NCI-H2029 treated with DMSO at 0.1 percent for 48 hours (cell line): ENCODE measurements around the gene ANTXR2.
"Not testable (repeated sequence)": the region's sequence is repeated elsewhere in the genome, so short reads cannot be mapped to it uniquely, and the experiment has no call there.

Source experiments
- DNase-seq: peaks from one replicate; lab custom pipeline; 2025; lab: John Stamatoyannopoulos, UW

The ANTXR2 gene

GRCh38 chr4:79918292-79918691 lies 154.7 kb downstream of the ANTXR2 start:
- no peak for DNase-seq

GRCh38 chr4:79917246-79917645 lies 155.8 kb downstream of the ANTXR2 start:
- DNase-seq = no peak

GRCh38 chr4:79915246-79915645 lies 157.8 kb downstream of the ANTXR2 start:
- DNase-seq = no peak

- DNase-seq = no peak
These were observed 159.4 kb downstream of the ANTXR2 start for GRCh38 chr4:79913581-79913980.

- DNase-seq = no peak
These were observed 166.0 kb downstream of the ANTXR2 start for GRCh38 chr4:79907001-79907400.

GRCh38 chr4:79906303-79906702 lies 166.7 kb downstream of the ANTXR2 start:
- DNase-seq = no peak

GRCh38 chr4:79905212-79905611 lies 167.8 kb downstream of the ANTXR2 start:
- DNase-seq = no peak

- no peak for DNase-seq
These were observed 168.7 kb downstream of the ANTXR2 start for GRCh38 chr4:79904331-79904730.

- DNase-seq = no peak
These were observed 172.8 kb downstream of the ANTXR2 start for GRCh38 chr4:79900182-79900581.

GRCh38 chr4:79899481-79899880 lies 173.5 kb downstream of the ANTXR2 start:
- DNase-seq = no peak

GRCh38 chr4:79898055-79898454 lies 175.0 kb downstream of the ANTXR2 start:
- DNase-seq = no peak

GRCh38 chr4:79897174-79897573 lies 175.9 kb downstream of the ANTXR2 start:
- DNase-seq = no peak

GRCh38 chr4:79893456-79893855 lies 179.6 kb downstream of the ANTXR2 start:
- DNase-seq = no peak

- DNase-seq = not testable (repeated sequence)
These were observed 184.0 kb downstream of the ANTXR2 start for GRCh38 chr4:79889026-79889425.

- DNase-seq = no peak
These were observed 186.5 kb downstream of the ANTXR2 start for GRCh38 chr4:79886557-79886956.

GRCh38 chr4:79886021-79886420 lies 187.0 kb downstream of the ANTXR2 start:
- DNase-seq = no peak

- DNase-seq = no peak
These were observed 189.7 kb downstream of the ANTXR2 start for GRCh38 chr4:79883290-79883689.

GRCh38 chr4:79882806-79883205 lies 190.2 kb downstream of the ANTXR2 start:
- no peak for DNase-seq

- DNase-seq = no peak
These were observed 191.6 kb downstream of the ANTXR2 start for GRCh38 chr4:79881407-79881806.

- DNase-seq = no peak
These were observed 195.5 kb downstream of the ANTXR2 start for GRCh38 chr4:79877511-79877910.

GRCh38 chr4:79875344-79875899 lies 197.6 kb downstream of the ANTXR2 start:
- DNase-seq = no peak

- DNase-seq = no peak
These were observed 198.8 kb downstream of the ANTXR2 start for GRCh38 chr4:79874197-79874596.

- DNase-seq = no peak
These were observed 200.3 kb downstream of the ANTXR2 start for GRCh38 chr4:79872738-79873137.

- DNase-seq = no peak
These were observed 201.1 kb downstream of the ANTXR2 start for GRCh38 chr4:79871961-79872360.
